H9 (cell line): Measurements from ENCODE around the gene WIPF2. TPM values are rescaled to one million over a fixed set of nuclear protein-coding genes. Genes with fewer than 3 reads are reported as not detected.

Experiments
- DNase-seq: peaks from one replicate; pipeline ENCODE4 v3.0.0-alpha.2; 2017
- H2AFZ ChIP-seq: one replicate; pipeline ENCODE4 v1.6.1; 2013; ENCODE audit warnings: mild to moderate bottlenecking, low read length, control low read depth, moderate library complexity
- H2AK5ac ChIP-seq: 2 replicates; pipeline ENCODE4 v1.6.1; 2013; ENCODE audit warnings: low read length, control low read depth, mixed read lengths; ENCODE audit not compliant: insufficient read length
- H2BK120ac ChIP-seq: one replicate; pipeline ENCODE4 v1.6.1; 2013; ENCODE audit warnings: low read depth, mild to moderate bottlenecking, low read length, control low read depth, inconsistent platforms; ENCODE audit not compliant: poor library complexity, severe bottlenecking
- H2BK12ac ChIP-seq: 2 replicates; pipeline ENCODE4 v1.6.1; 2013; ENCODE audit warnings: low read length, control low read depth, mixed read lengths, low read depth; ENCODE audit not compliant: insufficient read length
- H2BK15ac ChIP-seq: 2 replicates; pipeline ENCODE4 v1.6.1; 2013; ENCODE audit warnings: low read depth, low read length, control low read depth
- H2BK20ac ChIP-seq: one replicate; pipeline ENCODE4 v1.6.1; 2013; ENCODE audit warnings: low read depth, mild to moderate bottlenecking, low read length, control low read depth, inconsistent platforms; ENCODE audit not compliant: poor library complexity, severe bottlenecking
- H2BK5ac ChIP-seq: 2 replicates; pipeline ENCODE4 v1.6.1; 2013; ENCODE audit warnings: low read length, control low read depth, mixed read lengths; ENCODE audit not compliant: insufficient read length
- H3K14ac ChIP-seq: 2 replicates; pipeline ENCODE4 v1.6.1; 2013; ENCODE audit warnings: low read length, control low read depth; ENCODE audit not compliant: insufficient read depth
- H3K18ac ChIP-seq: 2 replicates; pipeline ENCODE4 v1.6.1; 2013; ENCODE audit warnings: low read depth, mild to moderate bottlenecking, mixed read lengths, low read length, control low read depth; ENCODE audit not compliant: insufficient read length
- H3K23ac ChIP-seq: 2 replicates; pipeline ENCODE4 v1.6.1; 2013; ENCODE audit warnings: low read length, control low read depth, mixed read lengths, low read depth; ENCODE audit not compliant: insufficient read length
- H3K23me2 ChIP-seq: 2 replicates; pipeline ENCODE4 v1.6.1; 2013; ENCODE audit warnings: low read depth, mild to moderate bottlenecking, mixed read lengths, low read length, control low read depth; ENCODE audit not compliant: insufficient read length, poor library complexity, severe bottlenecking
- H3K27ac ChIP-seq: 2 replicates; pipeline ENCODE4 v1.5.1; 2013; ENCODE audit warnings: low read length, control low read depth, mixed read lengths, low read depth; ENCODE audit not compliant: insufficient read length
- H3K27me3 ChIP-seq: 2 replicates; pipeline ENCODE4 v1.6.1; 2013; ENCODE audit warnings: low read length, control low read depth, inconsistent platforms; ENCODE audit not compliant: insufficient read depth
- H3K4ac ChIP-seq: 2 replicates; pipeline ENCODE4 v1.6.1; 2013; ENCODE audit warnings: low read depth, mild to moderate bottlenecking, control low read depth, inconsistent platforms, low read length, moderate library complexity
- H3K4me1 ChIP-seq: 2 replicates; pipeline ENCODE4 v1.6.1; 2013; ENCODE audit warnings: low read length, control low read depth, inconsistent platforms; ENCODE audit not compliant: insufficient read depth
- H3K4me2 ChIP-seq: 2 replicates; pipeline ENCODE4 v1.6.1; 2013; ENCODE audit warnings: low read length, control low read depth, mixed read lengths; ENCODE audit not compliant: insufficient read length, insufficient read depth
- H3K56ac ChIP-seq: 2 replicates; pipeline ENCODE4 v1.6.1; 2013; ENCODE audit warnings: low read depth, mild to moderate bottlenecking, mixed read lengths, low read length, control low read depth; ENCODE audit not compliant: insufficient read length
- H3K79me1 ChIP-seq: 2 replicates; pipeline ENCODE4 v1.6.1; 2013; ENCODE audit warnings: low read depth, mild to moderate bottlenecking, moderate library complexity, low read length, control low read depth, inconsistent platforms; ENCODE audit not compliant: insufficient read depth, poor library complexity, severe bottlenecking
- H3K79me2 ChIP-seq: 2 replicates; pipeline ENCODE4 v1.6.1; 2013; ENCODE audit warnings: low read length, control low read depth, inconsistent platforms; ENCODE audit not compliant: insufficient read depth
- H3K9ac ChIP-seq: 2 replicates; pipeline ENCODE4 v1.6.1; 2013; ENCODE audit warnings: low read length, control low read depth, mixed read lengths; ENCODE audit not compliant: insufficient read length; ENCODE audit errors: extremely low read depth
- H3K9me3 ChIP-seq: one replicate; pipeline ENCODE4 v1.6.1; 2013; ENCODE audit warnings: low read depth, low read length, inconsistent platforms; ENCODE audit not compliant: control insufficient read depth
- H3T11ph ChIP-seq: one replicate; pipeline ENCODE4 v1.6.1; 2013; ENCODE audit warnings: mild to moderate bottlenecking, low read length, control low read depth, inconsistent platforms
- H4K20me1 ChIP-seq: one replicate; pipeline ENCODE4 v1.6.1; 2013; ENCODE audit not compliant: control insufficient read depth, insufficient read length, insufficient read depth
- H4K5ac ChIP-seq: 2 replicates; pipeline ENCODE4 v1.6.1; 2013; ENCODE audit warnings: low read depth, mild to moderate bottlenecking, mixed read lengths, low read length, control low read depth; ENCODE audit not compliant: insufficient read length
- H4K8ac ChIP-seq: replicated peaks from 2 replicates; pipeline ENCODE4 v1.6.1; 2013; ENCODE audit warnings: low read length, control low read depth, mixed read lengths, low read depth; ENCODE audit not compliant: insufficient read length
- H4K91ac ChIP-seq: 2 replicates; pipeline ENCODE4 v1.6.1; 2013; ENCODE audit warnings: low read depth, mild to moderate bottlenecking, moderate library complexity, mixed read lengths, low read length, control low read depth; ENCODE audit not compliant: insufficient read length
- H3K27ac Mint-ChIP-seq, 3 experiments: 2 replicates in 2 of 3; 3 replicates in 1 of 3; pipeline ENCODE4 v1.8.0; 2020 to 2021; ENCODE audit warnings: mixed read lengths in 3 of 3, mild to moderate bottlenecking in 1 of 3, moderate library complexity in 1 of 3
- H3K27me3 Mint-ChIP-seq: 2 replicates; pipeline ENCODE4 v1.8.0; 2021; ENCODE audit warnings: low read depth, mild to moderate bottlenecking, moderate library complexity, mixed read lengths
- H3K36me3 Mint-ChIP-seq, 3 experiments: 2 replicates in 2 of 3; 3 replicates in 1 of 3; pipeline ENCODE4 v1.8.0; 2020 to 2021; ENCODE audit warnings: low read depth in 3 of 3, mixed read lengths in 3 of 3; ENCODE audit not compliant: insufficient read depth in 1 of 3
- H3K4me1 Mint-ChIP-seq, 2 experiments: 2 replicates each; pipeline ENCODE4 v1.8.0; 2020; ENCODE audit warnings: mixed read lengths in 2 of 2
- H3K4me3 Mint-ChIP-seq, 2 experiments: 2 replicates in 1 of 2; 3 replicates in 1 of 2; pipeline ENCODE4 v1.8.0; 2020 to 2021; ENCODE audit warnings: mild to moderate bottlenecking in 2 of 2, mixed read lengths in 2 of 2, moderate library complexity in 1 of 2
- H3K9me3 Mint-ChIP-seq, 2 experiments: 2 replicates in 1 of 2; 3 replicates in 1 of 2; pipeline ENCODE4 v1.8.0; 2020; ENCODE audit warnings: mild to moderate bottlenecking in 2 of 2, mixed read lengths in 2 of 2, moderate library complexity in 1 of 2
- CTCF ChIP-seq: fragments of 200-600 bp; sonication (generic); conservative IDR thresholded peaks from 3 replicates; pipeline ENCODE4 v1.8.0; 2021; ENCODE audit warnings: antibody characterized with exemption, mild to moderate bottlenecking
- WGBS: extraction: QIAGEN DNeasy Blood & Tissue Kit; methylation state at CpG from one replicate; pipeline ENCODE4 v1.1.7; 2013; ENCODE audit warnings: missing lambda C conversion rate, low lambda C conversion rate, mixed read lengths; ENCODE audit not compliant: insufficient read length; ENCODE audit errors: extremely low coverage; 5-methylcytosine and 5-hydroxymethylcytosine counted together
- total RNA-seq: library from RNA; stranded (reverse); gene quantifications from 2 replicates; pipeline ENCODE4 v1.2.1, GENCODE V29; 2021

WIPF2 gene
- total RNA-seq, 1 experiment from 2014 or later: 24.2 TPM

DNA sequence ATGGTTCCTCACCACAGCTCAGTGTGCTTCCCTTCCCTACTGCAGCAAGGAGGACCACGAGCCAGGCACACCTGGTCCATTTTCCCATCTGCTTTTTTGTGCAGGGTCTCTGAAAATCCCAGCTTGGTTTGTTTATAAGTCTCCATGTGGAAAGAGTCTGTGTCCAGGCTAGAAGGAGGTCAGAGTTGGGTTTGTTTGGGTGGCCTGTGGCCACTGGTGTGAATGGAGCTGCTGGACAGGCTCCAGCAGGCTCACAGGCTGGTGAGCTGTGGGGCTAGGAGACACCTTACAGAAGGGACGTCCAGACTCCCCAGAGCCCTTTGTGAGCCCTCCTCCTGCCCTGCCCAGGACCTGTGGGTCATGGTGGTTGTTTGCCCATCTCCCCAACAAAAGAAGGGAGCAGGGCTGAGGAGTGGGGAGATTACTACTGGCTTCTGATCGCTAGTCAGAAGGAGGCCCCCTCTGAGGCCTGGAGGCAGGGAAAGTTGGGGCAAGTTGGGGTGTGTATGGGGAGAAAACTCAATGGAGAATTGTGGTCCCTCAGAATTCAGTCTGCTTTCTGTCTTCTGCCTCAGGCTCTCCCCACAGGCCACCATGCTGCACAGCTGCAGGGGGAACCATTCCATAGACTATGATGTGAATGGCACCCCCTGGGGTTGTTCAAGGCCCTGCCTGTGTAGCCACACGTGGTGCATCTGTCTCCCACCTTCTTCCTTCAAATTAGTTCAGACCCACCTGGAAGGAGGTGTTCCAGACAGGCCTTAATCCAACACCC lies 94.0 kb downstream of the WIPF2 start:
- Histone ChIP-seq H2AK5ac (no peak overlapping the region), H3K4ac (no peak overlapping the region), H4K5ac (no peak overlapping the region), H3K27ac (no peak overlapping the region), H2BK5ac (no peak overlapping the region), H3K23me2 (peaks cover 24% of the 10 kb centered on the region), H3K9ac (no peak overlapping the region), H3K9me3 (no peaks in the 10 kb centered on the region), H3K14ac (no peak overlapping the region), H4K8ac (no peak overlapping the region), H3K18ac (no peak overlapping the region), H2BK120ac (no peak overlapping the region), H3K79me2 (no peaks in the 10 kb centered on the region), H3K4me1 (peaks cover 8% of the 10 kb centered on the region; the same call in 1 of the 2 replicates), H2BK12ac (no peak overlapping the region), H2BK15ac (no peak overlapping the region), H3K56ac (no peak overlapping the region), H2BK20ac (no peak overlapping the region), H3K23ac (no peak overlapping the region), H3T11ph (no peak overlapping the region), H3K79me1 (no peaks in the 10 kb centered on the region), H2AFZ (no peak overlapping the region), H3K27me3 (no peaks in the 10 kb centered on the region; the same call in 1 of the 2 replicates), H3K4me2 (no peak overlapping the region), H4K91ac (no peak overlapping the region), H4K20me1 (peaks cover 4% of the 10 kb centered on the region)
- Mint-ChIP-seq H3K27ac (no peak overlapping the region; a peak in 2 of 7 replicates), H3K4me3 (no peak overlapping the region), H3K27me3 (peaks cover 51% of the 10 kb centered on the region), H3K36me3 (no peaks in the 10 kb centered on the region; a peak in 1 of 7 replicates), H3K9me3 (no peaks in the 10 kb centered on the region), H3K4me1 (peaks cover 51 to 59% of the 10 kb centered on the region in 2 experiments)
- DNase-seq: no peak
- no peak for TF ChIP-seq CTCF
- no CpG with 5 or more reads among the region's 4 CpGs for WGBS
